Spleen (tissue), 7 donors: Measurements from ENCODE around the gene RARS2.

Experiments
- POLR2A ChIP-seq, 3 donors: fragments of 450-650 bp; IDR thresholded peaks; one replicate each; pipeline ENCODE4 v1.5.1; 2017; ENCODE audit warnings: antibody characterized with exemption in 3 of 3, mild to moderate bottlenecking in 1 of 3
- POLR2AphosphoS5 ChIP-seq, 3 donors: sonication (generic); formaldehyde crosslinking; IDR thresholded peaks; one replicate each; pipeline ENCODE4 v1.5.1; 2017; ENCODE audit warnings: antibody characterized with exemption in 3 of 3
- TF ChIP-seq, protein P1 (sequence below), 11 experiments: fragments of 200-600 bp in 7 of 11; fragments of 450-650 bp in 4 of 11; sonication (generic) in 4 of 11; IDR thresholded peaks in 8 of 11; conservative IDR thresholded peaks in 3 of 11; 1 replicate in 7 of 11; 2 replicates in 4 of 11; pipeline versions ENCODE4 v1.4.0 to v1.8.0; 2016 to 2021; ENCODE audit warnings: antibody characterized with exemption in 11 of 11, inconsistent platforms in 4 of 11, mild to moderate bottlenecking in 1 of 11
- donor health status: DM: no; HTN: no; CAD: no; lungs with moderate emphysema.
- donor health status: DM: no; HTN: no; CAD: no.
- donor health status: DM: no; HTN: no; CAD: no.

DNA sequence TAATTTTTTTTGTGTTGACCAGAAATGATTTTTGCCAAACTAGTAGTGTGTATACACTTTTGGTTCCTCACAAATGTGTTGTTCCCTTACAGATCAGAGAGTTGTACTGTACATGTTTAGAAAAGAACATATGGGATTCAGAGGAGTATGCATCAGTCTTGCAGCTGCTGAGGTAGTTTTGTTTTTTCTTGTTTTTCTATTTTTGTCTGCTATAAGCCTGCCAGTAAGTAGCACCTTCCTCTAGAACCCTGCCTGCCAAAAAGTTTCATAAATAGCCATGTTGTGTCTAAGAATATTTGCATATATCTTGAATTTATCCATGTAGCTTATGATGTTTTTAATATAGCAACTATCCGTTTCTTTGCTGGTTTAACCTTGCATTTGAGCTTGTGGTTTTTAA, 46.5 kb upstream of the RARS2 start:
- TF ChIP-seq, protein P1, sequence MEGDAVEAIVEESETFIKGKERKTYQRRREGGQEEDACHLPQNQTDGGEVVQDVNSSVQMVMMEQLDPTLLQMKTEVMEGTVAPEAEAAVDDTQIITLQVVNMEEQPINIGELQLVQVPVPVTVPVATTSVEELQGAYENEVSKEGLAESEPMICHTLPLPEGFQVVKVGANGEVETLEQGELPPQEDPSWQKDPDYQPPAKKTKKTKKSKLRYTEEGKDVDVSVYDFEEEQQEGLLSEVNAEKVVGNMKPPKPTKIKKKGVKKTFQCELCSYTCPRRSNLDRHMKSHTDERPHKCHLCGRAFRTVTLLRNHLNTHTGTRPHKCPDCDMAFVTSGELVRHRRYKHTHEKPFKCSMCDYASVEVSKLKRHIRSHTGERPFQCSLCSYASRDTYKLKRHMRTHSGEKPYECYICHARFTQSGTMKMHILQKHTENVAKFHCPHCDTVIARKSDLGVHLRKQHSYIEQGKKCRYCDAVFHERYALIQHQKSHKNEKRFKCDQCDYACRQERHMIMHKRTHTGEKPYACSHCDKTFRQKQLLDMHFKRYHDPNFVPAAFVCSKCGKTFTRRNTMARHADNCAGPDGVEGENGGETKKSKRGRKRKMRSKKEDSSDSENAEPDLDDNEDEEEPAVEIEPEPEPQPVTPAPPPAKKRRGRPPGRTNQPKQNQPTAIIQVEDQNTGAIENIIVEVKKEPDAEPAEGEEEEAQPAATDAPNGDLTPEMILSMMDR (IDR thresholded peaks at IDR 0.05 in 8 of 11, conservative IDR thresholded peaks at IDR 0.05 in 3 of 11) = no peak
- TF ChIP-seq POLR2AphosphoS5 (IDR thresholded peaks at IDR 0.05) (no peak), POLR2A (IDR thresholded peaks at IDR 0.05) (no peak)
